B cell (primary cell): ENCODE data around the gene GMPR2. TPM values are rescaled to one million over a fixed set of nuclear protein-coding genes. Genes with fewer than 3 reads are reported as not detected.
A peak's percentile ranks its signal among the peaks of the same experiment; 100 is the strongest.

ENCODE experiments used
- ATAC-seq: fragments of 200-7000 bp; cut with Tn5 transposase; one replicate; pipeline ENCODE4 v1.10.0; 2021; ENCODE audit warnings: low read depth, mild to moderate bottlenecking, moderate number of reproducible peaks, moderate library complexity
- CTCF ChIA-PET: fragments of 350-600 bp; sonication (Branson Sonifier 250); formaldehyde crosslinking; loops from one replicate; lab custom pipeline; 2021; ENCODE audit warnings: antibody characterized with exemption, inconsistent platforms; lab: Charles Lee
- POLR2A ChIA-PET: fragments of 350-600 bp; sonication (Branson Sonifier 250); formaldehyde crosslinking; loops from one replicate; lab custom pipeline; 2021; ENCODE audit warnings: antibody characterized with exemption; lab: Charles Lee
- DNase-seq: peaks from one replicate; pipeline ENCODE4 v3.0.0; 2013
- H2AFZ ChIP-seq: 2 replicates; pipeline ENCODE4 v1.6.1; 2012; ENCODE audit warnings: mild to moderate bottlenecking, low read depth, low read length; ENCODE audit not compliant: insufficient read depth, poor library complexity, severe bottlenecking
- H3K27ac ChIP-seq, 2 donors: 1 replicate in 1 of 2; 2 replicates in 1 of 2; pipeline ENCODE4 v1.5.1; 2012 to 2013; ENCODE audit warnings: low read length in 2 of 2, mild to moderate bottlenecking in 2 of 2, moderate library complexity in 1 of 2
- H3K27me3 ChIP-seq, 4 experiments: fragments of 200-600 bp in 1 of 4; sonication (generic) in 1 of 4; replicated peaks in 1 of 4; 1 replicate in 2 of 4; 2 replicates in 2 of 4; pipeline versions ENCODE4 v1.6.1 to v1.7.0; 2013 to 2016; ENCODE audit warnings: low read length in 3 of 4, mild to moderate bottlenecking in 2 of 4, mixed read lengths in 1 of 4, moderate library complexity in 1 of 4; ENCODE audit not compliant: insufficient read depth in 4 of 4, control insufficient read depth in 3 of 4; ENCODE audit errors: control extremely low read depth in 1 of 4
- H3K36me3 ChIP-seq, 2 experiments: replicated peaks in 1 of 2; 1 replicate in 1 of 2; 2 replicates in 1 of 2; pipeline versions ENCODE4 v1.6.1 to v1.7.1; 2013; ENCODE audit warnings: low read length in 1 of 2; ENCODE audit not compliant: insufficient read depth in 2 of 2, control insufficient read depth in 1 of 2; ENCODE audit errors: control extremely low read depth in 1 of 2, extremely low read depth in 1 of 2
- H3K4me1 ChIP-seq, 2 donors: fragments of 200-600 bp in 1 of 2; sonication (generic) in 1 of 2; 1 replicate in 1 of 2; 2 replicates in 1 of 2; pipeline versions ENCODE4 v1.5.1 to v1.6.1; 2013 to 2017; ENCODE audit warnings: low read length in 2 of 2; ENCODE audit not compliant: control insufficient read depth in 2 of 2, insufficient read depth in 2 of 2
- H3K4me2 ChIP-seq: replicated peaks from 2 replicates; pipeline ENCODE3; 2012; ENCODE audit warnings: mild to moderate bottlenecking, low read depth, low read length; ENCODE audit not compliant: poor library complexity, severe bottlenecking
- H3K4me3 ChIP-seq, 5 experiments: fragments of 200-600 bp in 1 of 5; sonication (generic) in 1 of 5; 1 replicate in 3 of 5; 2 replicates in 2 of 5; pipeline versions ENCODE4 v1.5.1 to v1.7.0; 2011 to 2016; ENCODE audit warnings: low read length in 4 of 5, mild to moderate bottlenecking in 4 of 5, low read depth in 2 of 5, control low read depth in 1 of 5, moderate library complexity in 1 of 5; ENCODE audit not compliant: insufficient read depth in 1 of 5; ENCODE audit errors: control extremely low read depth in 1 of 5, extremely low read depth in 1 of 5
- H3K79me2 ChIP-seq: fragments of 200-600 bp; sonication (generic); one replicate; pipeline ENCODE4 v1.6.0; 2016; ENCODE audit warnings: low read length; ENCODE audit not compliant: control insufficient read depth, insufficient read depth
- H3K9ac ChIP-seq: fragments of 200-600 bp; sonication (generic); 2 replicates; pipeline ENCODE4 v1.6.1; 2017; ENCODE audit warnings: mild to moderate bottlenecking, low read length, moderate library complexity
- H3K9me3 ChIP-seq, 3 donors: one replicate each; pipeline versions ENCODE4 v1.6.1 to v1.7.1; 2013; ENCODE audit warnings: low read length in 2 of 3; ENCODE audit not compliant: control insufficient read depth in 2 of 3, insufficient read depth in 1 of 3; ENCODE audit errors: control extremely low read depth in 1 of 3
- H4K20me1 ChIP-seq: 2 replicates; pipeline ENCODE4 v1.6.0; 2012; ENCODE audit warnings: mild to moderate bottlenecking, low read length; ENCODE audit not compliant: insufficient read depth, control insufficient read depth, poor library complexity, severe bottlenecking
- H3K27ac Mint-ChIP-seq: one replicate; pipeline ENCODE4 v1.8.0; 2021; ENCODE audit warnings: mixed read lengths
- H3K27me3 Mint-ChIP-seq: one replicate; pipeline ENCODE4 v1.8.0; 2021; ENCODE audit warnings: mixed read lengths
- H3K4me1 Mint-ChIP-seq: one replicate; pipeline ENCODE4 v1.8.0; 2021; ENCODE audit warnings: mixed read lengths
- H3K4me3 Mint-ChIP-seq: one replicate; pipeline ENCODE4 v1.8.0; 2021; ENCODE audit warnings: mixed read lengths
- H3K9me3 Mint-ChIP-seq: one replicate; pipeline ENCODE4 v1.8.0; 2022; ENCODE audit warnings: mixed read lengths; ENCODE audit not compliant: insufficient read depth
- EZH2 ChIP-seq: IDR thresholded peaks from 2 replicates; pipeline ENCODE4 v1.6.1; 2012; ENCODE audit warnings: borderline replicate concordance, low read depth, mild to moderate bottlenecking, moderate library complexity, low read length; ENCODE audit not compliant: insufficient read depth, poor library complexity, severe bottlenecking
- WGBS: methylation state at CpG from one replicate; pipeline ENCODE4 v1.1.5; 2013; ENCODE audit warnings: missing lambda C conversion rate; ENCODE audit not compliant: insufficient coverage; 5-methylcytosine and 5-hydroxymethylcytosine counted together
- intact Hi-C: fragments of 100-400 bp; cut with micrococcal nuclease; formaldehyde crosslinking; loops from one replicate; pipeline ENCODE4 v1.10.0; 2022
- polyA plus RNA-seq: library from polyadenylated mRNA; depleted of rRNA; stranded (reverse); fragments of >200 nt; gene quantifications from 2 replicates; pipeline ENCODE4 v1.2.3, GENCODE V29; 2012
- total RNA-seq, 2 donors: library from RNA; stranded (reverse); fragments of 120-200 nt in 1 of 2; gene quantifications; 1 replicate in 1 of 2; 2 replicates in 1 of 2; pipeline versions ENCODE4 v1.2.3 to v1.2.4, GENCODE V29; 2013 to 2022
- TF ChIP-seq, protein P1 (sequence below): fragments of 200-600 bp; IDR thresholded peaks from one replicate; pipeline ENCODE4 v1.8.0; 2022; ENCODE audit warnings: antibody characterized with exemption, mild to moderate bottlenecking

GMPR2 gene
- total and polyA plus RNA-seq, 2 donors (not counting 1 experiment from before 2014, with no cell fraction given), result 39.7 to 58.7 TPM

DNA sequence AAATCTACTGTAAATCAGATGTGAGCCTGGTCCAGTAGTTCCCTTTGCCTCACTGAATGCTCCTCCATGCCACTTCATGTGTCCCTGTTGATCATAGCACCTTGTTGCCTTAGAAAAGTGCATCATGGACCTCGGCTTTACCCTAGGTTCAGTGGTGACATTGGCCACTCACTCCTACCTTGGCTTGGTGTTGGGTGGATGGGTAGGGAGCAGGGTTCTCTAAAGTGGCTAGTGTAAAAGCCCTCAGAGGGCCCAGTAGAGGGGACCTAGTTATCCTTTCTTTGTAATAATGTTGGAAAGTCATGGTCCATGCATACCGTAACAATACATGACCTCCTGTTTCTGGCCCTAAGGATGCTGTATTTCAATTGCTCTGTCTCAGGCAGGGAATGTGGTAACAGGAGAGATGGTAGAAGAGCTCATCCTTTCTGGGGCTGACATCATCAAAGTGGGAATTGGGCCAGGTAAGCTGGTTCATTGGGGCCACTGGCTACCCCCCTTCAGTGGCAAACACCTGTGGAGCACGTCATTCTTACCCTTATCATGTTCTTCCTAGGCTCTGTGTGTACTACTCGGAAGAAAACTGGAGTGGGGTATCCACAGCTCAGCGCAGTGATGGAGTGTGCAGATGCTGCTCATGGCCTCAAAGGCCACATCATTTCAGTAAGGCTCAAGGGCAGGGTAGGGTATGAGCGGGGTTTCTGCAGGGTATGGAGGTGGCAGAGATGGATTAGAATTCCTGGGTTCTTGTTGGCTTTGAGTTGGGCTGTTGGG lies 4.1 kb downstream of the GMPR2 start:
- peaks cover 42 to 44% of the 10 kb centered on the region in 2 donors for H3K4me1 ChIP-seq
- peak overlapping the region; percentile 2 for H3K27ac Mint-ChIP-seq
- no peaks in the 10 kb centered on the region for H3K27me3 Mint-ChIP-seq
- peaks cover 2 to 63% of the 10 kb centered on the region in 2 experiments for H3K36me3 ChIP-seq
- peaks cover 47% of the 10 kb centered on the region for H4K20me1 ChIP-seq
- CTCF ChIA-PET, result interaction anchor here (0.5 to 3.2 kb wide), 2 partner anchors 60 to 71 kb away, joined by 4 to 10 read pairs; partner anchors contain the start of gene CIDEB
- H3K9me3 ChIP-seq, result no peaks in the 10 kb centered on the region
- H3K79me2 ChIP-seq, result peaks cover 64% of the 10 kb centered on the region
- peak; percentile 21 for DNase-seq
- WGBS, result 100% methylated on average over 4 of the region's 6 CpGs
- H3K4me3 Mint-ChIP-seq, result no peak overlapping the region
- no peaks in the 10 kb centered on the region for H3K27me3 ChIP-seq
- no peak overlapping the region for H3K9ac ChIP-seq
- H3K9me3 Mint-ChIP-seq, result no peaks in the 10 kb centered on the region
- H3K27ac ChIP-seq, result no peak overlapping the region
- TF ChIP-seq, protein P1, sequence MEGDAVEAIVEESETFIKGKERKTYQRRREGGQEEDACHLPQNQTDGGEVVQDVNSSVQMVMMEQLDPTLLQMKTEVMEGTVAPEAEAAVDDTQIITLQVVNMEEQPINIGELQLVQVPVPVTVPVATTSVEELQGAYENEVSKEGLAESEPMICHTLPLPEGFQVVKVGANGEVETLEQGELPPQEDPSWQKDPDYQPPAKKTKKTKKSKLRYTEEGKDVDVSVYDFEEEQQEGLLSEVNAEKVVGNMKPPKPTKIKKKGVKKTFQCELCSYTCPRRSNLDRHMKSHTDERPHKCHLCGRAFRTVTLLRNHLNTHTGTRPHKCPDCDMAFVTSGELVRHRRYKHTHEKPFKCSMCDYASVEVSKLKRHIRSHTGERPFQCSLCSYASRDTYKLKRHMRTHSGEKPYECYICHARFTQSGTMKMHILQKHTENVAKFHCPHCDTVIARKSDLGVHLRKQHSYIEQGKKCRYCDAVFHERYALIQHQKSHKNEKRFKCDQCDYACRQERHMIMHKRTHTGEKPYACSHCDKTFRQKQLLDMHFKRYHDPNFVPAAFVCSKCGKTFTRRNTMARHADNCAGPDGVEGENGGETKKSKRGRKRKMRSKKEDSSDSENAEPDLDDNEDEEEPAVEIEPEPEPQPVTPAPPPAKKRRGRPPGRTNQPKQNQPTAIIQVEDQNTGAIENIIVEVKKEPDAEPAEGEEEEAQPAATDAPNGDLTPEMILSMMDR, result no peak
- no peak for TF ChIP-seq EZH2
- no peak for ATAC-seq
- H3K4me2 ChIP-seq, result no peak overlapping the region
- POLR2A ChIA-PET, result no interaction called here
- intact Hi-C loops, result no loop called here
- H2AFZ ChIP-seq, result no peak overlapping the region
- no peak overlapping the region for H3K4me3 ChIP-seq
- peaks cover 76% of the 10 kb centered on the region for H3K4me1 Mint-ChIP-seq

DNA sequence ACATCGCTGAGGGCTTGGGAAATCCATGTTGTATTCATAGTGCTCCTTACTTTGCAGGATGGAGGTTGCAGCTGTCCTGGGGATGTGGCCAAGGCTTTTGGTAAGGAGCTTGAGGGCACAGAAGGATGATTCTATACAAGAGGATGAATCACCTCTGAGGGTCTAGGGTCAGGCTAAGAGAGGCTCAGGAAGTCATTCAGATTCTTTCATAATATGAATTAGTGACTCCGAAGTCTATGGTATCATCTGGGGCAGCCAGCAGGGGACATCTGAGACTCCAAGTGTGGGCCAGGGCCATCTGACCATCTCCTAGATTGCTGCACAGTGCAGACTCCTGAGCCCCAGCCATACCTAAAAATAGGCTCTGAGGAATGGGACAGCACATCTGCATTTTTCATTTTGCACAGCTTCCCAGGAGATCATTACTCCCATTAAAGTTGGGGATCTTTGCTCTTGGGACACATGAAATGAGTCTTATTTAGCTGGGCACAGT lies 4.8 kb downstream of the GMPR2 start:
- ATAC-seq (no peak), DNase-seq (no peak)
- Histone ChIP-seq H4K20me1 (peaks cover 49% of the 10 kb centered on the region), H3K79me2 (peaks cover 63% of the 10 kb centered on the region), H3K9ac (no peak overlapping the region), H3K36me3 (peaks cover 2 to 63% of the 10 kb centered on the region in 2 experiments), H3K4me2 (no peak overlapping the region), H3K27me3 (no peaks in the 10 kb centered on the region), H3K9me3 (no peaks in the 10 kb centered on the region), H2AFZ (no peak overlapping the region), H3K4me3 (no peak overlapping the region), H3K4me1 (peaks cover 43 to 45% of the 10 kb centered on the region in 2 donors), H3K27ac (no peak overlapping the region)
- Mint-ChIP-seq H3K4me3 (no peak overlapping the region), H3K9me3 (no peaks in the 10 kb centered on the region), H3K4me1 (peaks cover 73% of the 10 kb centered on the region), H3K27me3 (no peaks in the 10 kb centered on the region), H3K27ac (peak overlapping the region; percentile 2)
- intact Hi-C loops, result no loop called here
- 100% methylated on average over 2 of the region's 2 CpGs for WGBS
- ChIA-PET CTCF (interaction anchor here (0.5 to 3.2 kb wide), 3 partner anchors 60 to 96 kb away, joined by 4 to 10 read pairs (median 5); partner anchors contain the start of gene CIDEB), POLR2A (no interaction called here)
- no peak for TF ChIP-seq EZH2
- TF ChIP-seq, protein P1, result no peak
